ENCODE measurements around the gene C1orf116. TPM values are rescaled to one million over a fixed set of nuclear protein-coding genes. Genes with fewer than 3 reads are reported as not detected.

The C1orf116 gene
- total RNA-seq, 2 experiments from 2014 or later = not detected

DNA sequence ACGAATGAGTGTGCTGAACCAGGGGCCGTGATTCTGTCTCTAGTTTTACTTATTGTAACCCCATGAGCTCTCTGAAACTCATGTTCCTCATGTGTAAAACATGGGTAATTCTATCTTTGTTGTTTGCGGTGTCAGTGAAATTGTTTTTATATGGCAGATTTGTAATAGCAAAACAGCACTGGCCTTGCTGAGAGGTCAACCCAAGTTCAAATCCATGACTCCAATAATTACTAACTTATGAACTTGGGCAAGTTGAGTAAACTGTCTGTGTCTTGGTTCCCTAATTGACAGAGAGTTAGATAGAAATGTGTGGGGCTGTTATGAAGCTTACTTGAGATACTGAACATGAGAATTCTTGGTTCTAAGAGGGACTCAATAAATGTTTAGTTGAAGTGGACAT, 17.8 kb downstream of the C1orf116 start:
- CTCF ChIA-PET = interaction anchor here (0.8 to 2.8 kb wide), 5 partner anchors 10 to 782 kb away, joined by 3 to 11 read pairs (median 4); no protein-coding TSS in a partner anchor
- H3K9me3 Mint-ChIP-seq (ENCODE audit: insufficient read depth) = no peaks in the 10 kb centered on the region
- peaks cover 35% of the 10 kb centered on the region for H3K27me3 Mint-ChIP-seq (ENCODE audit: low read depth)
- ATAC-seq = no peak
- POLR2A ChIA-PET = no interaction called here
- no peaks in the 10 kb centered on the region for H3K36me3 Mint-ChIP-seq (ENCODE audit: low read depth)
- no peak overlapping the region for H3K27ac Mint-ChIP-seq
- DNase-seq = no peak
- H3K4me3 Mint-ChIP-seq = no peak overlapping the region
- H3K4me1 Mint-ChIP-seq (ENCODE audit: low read depth) = no peaks in the 10 kb centered on the region

DNA sequence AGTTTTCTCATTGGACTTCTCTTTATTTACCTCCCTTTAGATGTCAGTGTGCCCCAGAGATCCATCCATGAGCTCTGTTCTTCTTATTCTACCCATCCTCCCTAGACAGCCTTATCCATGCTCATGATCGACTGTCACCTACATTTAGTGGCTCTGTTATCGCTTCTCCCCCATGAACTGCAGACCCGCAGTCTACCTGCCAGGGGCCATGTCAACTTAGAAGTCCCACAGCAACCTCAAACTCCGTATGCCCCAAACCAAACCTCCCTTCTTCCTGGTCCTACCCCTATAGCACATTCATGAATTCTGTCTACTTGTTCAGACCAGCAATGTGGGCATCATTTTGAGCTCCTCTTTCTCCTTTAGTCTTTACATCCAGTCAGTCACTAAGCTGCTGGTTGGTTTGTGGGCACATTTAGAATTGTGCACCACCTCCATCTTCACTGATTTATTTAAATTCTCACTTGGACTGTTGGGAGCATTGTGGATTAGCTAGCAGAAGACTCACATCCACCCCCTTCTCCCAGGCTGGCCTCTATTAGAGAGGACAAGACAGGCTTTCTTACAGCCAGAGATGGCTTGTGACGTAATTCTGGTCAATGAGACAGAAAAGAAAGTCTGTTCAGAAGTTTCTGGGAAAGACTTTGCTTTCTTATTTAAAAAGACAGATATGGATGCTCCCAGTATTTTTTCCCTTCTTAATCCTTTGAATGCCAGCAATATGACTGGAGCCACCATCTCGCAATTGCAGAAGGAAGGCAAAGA, 19.1 kb downstream of the C1orf116 start:
- Mint-ChIP-seq H3K27me3 (ENCODE audit: low read depth) (peaks cover 38% of the 10 kb centered on the region), H3K9me3 (ENCODE audit: insufficient read depth) (no peaks in the 10 kb centered on the region), H3K27ac (no peak overlapping the region), H3K4me3 (no peak overlapping the region), H3K4me1 (ENCODE audit: low read depth) (no peaks in the 10 kb centered on the region), H3K36me3 (ENCODE audit: low read depth) (no peaks in the 10 kb centered on the region)
- no peak for DNase-seq
- ChIA-PET POLR2A (interaction anchor here (0.5 kb wide), 1 partner anchor 27 kb away, joined by 3 read pairs; no protein-coding TSS in a partner anchor), CTCF (interaction anchor here (0.7 to 2.8 kb wide), 4 partner anchors 9 to 36 kb away, joined by 3 to 11 read pairs (median 4); no protein-coding TSS in a partner anchor)
- ATAC-seq = no peak

DNA sequence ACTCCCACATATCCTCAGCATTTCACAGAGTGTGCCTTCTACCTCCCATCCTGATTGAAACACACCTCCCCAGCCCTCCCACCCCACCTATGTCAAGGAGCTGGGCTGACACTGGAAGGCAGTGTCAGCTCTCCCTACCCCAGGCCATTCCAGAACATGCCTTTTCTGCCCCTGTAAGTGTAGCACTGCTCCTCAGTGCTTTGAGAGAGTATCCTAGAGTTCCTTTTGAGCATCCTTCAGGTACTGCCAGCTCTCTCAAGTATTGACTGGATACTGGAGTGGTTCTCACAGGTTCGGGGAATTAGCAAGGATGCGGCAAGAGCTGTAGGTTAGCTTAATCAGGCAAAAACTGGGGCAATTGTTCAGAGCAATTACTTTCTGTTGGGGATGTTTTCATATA, 21.8 kb downstream of the C1orf116 start:
- H3K27me3 Mint-ChIP-seq (ENCODE audit: low read depth) = peaks cover 45% of the 10 kb centered on the region
- H3K36me3 Mint-ChIP-seq (ENCODE audit: low read depth) = no peaks in the 10 kb centered on the region
- ChIA-PET CTCF (interaction anchor here (1.1 to 1.2 kb wide), 3 partner anchors 10 to 23 kb away, joined by 3 to 4 read pairs (median 3); no protein-coding TSS in a partner anchor), POLR2A (no interaction called here)
- no peak overlapping the region for H3K4me3 Mint-ChIP-seq
- no peaks in the 10 kb centered on the region for H3K9me3 Mint-ChIP-seq (ENCODE audit: insufficient read depth)
- no peak overlapping the region for H3K27ac Mint-ChIP-seq
- DNase-seq (no peak), ATAC-seq (no peak)
- no peaks in the 10 kb centered on the region for H3K4me1 Mint-ChIP-seq (ENCODE audit: low read depth)

DNA sequence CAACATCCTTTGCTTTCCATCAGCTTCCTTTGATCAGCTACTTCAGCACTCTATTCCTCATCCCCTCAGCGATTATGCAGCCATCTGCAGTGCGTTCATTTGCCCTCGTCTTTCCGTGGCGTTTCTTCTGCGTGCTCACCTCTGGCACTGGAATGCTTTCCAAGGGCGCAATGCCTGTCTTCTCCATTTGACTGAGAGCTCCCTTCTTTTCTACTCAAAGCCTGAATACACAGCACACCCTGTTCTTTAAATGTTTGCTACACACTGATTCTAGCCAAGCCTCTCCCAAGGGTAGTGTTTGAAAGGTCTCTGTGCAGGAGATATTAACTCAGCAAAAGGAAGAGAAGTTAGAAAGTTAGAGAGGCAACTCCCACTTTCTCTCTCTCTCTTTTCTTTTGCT, 22.6 kb downstream of the C1orf116 start:
- Mint-ChIP-seq H3K9me3 (ENCODE audit: insufficient read depth) (no peaks in the 10 kb centered on the region), H3K27ac (no peak overlapping the region), H3K4me3 (no peak overlapping the region), H3K27me3 (ENCODE audit: low read depth) (peaks cover 47% of the 10 kb centered on the region), H3K36me3 (ENCODE audit: low read depth) (no peaks in the 10 kb centered on the region), H3K4me1 (ENCODE audit: low read depth) (no peaks in the 10 kb centered on the region)
- no peak for ATAC-seq
- ChIA-PET CTCF (interaction anchor here (1.1 kb wide), 1 partner anchor 21 kb away, joined by 3 read pairs; no protein-coding TSS in a partner anchor), POLR2A (no interaction called here)
- DNase-seq = no peak

DNA sequence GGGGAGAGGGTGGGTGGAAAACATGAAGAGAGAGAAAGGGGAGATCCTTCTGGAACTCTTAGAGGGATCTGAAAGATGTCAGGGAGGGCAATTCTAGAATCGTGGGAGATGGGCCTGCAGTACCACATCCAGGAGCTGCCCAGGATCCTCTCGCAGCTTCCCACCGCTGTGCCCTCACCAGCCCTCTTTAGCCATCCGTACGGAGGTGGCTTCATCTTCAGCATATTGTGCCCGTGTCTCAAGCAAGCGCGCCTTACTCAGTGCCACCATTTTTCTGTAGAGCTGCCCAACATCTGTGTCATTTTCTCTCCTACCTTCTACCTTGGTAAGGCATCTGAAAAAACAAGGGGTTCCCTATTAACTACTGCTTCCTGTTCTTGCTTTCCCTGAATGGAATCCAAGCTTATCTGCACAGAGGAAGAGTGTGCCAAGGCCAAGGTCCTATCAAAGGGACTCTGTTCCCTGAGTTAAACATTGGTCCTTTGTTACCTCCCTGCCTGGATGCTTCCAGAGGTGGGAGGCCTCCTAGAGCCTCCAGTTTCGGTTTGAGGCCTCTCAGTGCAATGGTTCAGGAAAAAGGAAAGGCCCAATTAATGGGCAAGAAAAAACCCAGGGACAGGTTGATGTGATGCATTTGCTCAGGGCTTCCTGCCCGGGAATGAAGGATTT, 23.2 kb downstream of the C1orf116 start:
- no peak overlapping the region for H3K27ac Mint-ChIP-seq
- CTCF ChIA-PET = no interaction called here
- POLR2A ChIA-PET = no interaction called here
- ATAC-seq = no peak
- no peak overlapping the region for H3K4me3 Mint-ChIP-seq
- peaks cover 42% of the 10 kb centered on the region for H3K27me3 Mint-ChIP-seq (ENCODE audit: low read depth)
- no peaks in the 10 kb centered on the region for H3K9me3 Mint-ChIP-seq (ENCODE audit: insufficient read depth)
- H3K36me3 Mint-ChIP-seq (ENCODE audit: low read depth) = no peaks in the 10 kb centered on the region
- no peaks in the 10 kb centered on the region for H3K4me1 Mint-ChIP-seq (ENCODE audit: low read depth)
- no peak for DNase-seq

DNA sequence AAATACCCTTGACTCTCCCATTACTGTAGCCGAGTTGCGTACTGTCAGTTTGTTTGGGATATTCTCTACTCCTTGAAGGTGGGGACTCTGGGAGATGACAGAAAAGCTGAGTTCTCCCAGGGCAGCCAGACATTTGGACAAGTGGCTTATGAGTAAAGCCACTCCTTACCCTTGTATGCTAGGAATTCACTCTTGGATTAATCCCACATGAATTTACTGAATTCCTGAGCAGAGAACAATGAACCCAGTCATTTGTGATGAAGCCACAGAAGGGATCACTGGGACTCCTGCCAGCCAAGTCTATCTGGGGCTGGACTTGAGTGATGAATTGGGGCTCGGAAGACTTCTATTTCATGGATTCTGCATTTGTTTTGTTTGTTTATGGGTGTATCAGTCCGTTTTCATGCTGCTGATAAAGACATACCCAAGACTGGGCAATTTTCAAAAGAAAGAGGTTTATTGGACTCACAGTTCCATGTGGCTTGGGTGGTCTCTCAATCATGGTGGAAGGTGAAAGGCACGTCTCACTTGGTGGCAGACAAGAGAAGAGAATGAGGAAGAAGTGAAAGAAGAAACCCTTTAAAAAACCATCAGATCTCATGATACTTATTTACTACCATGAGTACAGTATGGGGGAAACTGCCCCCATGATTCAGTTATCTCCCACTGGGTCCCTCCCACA, 25.1 kb downstream of the C1orf116 start:
- CTCF ChIA-PET = interaction anchor here (0.8 kb wide), 1 partner anchor 74 kb away, joined by 3 read pairs; no protein-coding TSS in a partner anchor
- H3K27ac Mint-ChIP-seq = no peak overlapping the region

DNA sequence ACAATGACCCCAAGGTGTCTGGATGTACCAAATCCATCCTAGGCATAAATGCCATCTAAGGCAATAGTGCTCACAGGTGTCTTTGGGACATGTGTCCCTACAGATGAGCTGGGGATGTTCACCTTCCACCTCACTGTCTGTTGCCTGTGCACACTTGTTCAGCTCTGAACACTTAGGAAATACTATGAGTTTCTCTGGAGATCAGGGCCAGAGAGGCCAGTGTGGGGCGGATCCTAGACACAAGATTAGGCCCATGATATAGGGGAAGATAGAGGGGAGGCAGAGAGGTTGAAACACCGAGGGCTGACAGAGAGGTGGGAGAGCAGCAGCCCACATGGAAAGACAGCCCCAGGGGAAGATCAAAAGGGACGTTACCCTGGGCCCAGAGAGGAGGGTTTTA, 25.6 kb downstream of the C1orf116 start:
- H3K4me3 Mint-ChIP-seq = no peak overlapping the region
- CTCF ChIA-PET = interaction anchor here (0.8 to 4.8 kb wide), 4 partner anchors 18 to 613 kb away, joined by 3 to 33 read pairs (median 10); no protein-coding TSS in a partner anchor
- DNase-seq = no peak
- no peak for ATAC-seq
- POLR2A ChIA-PET = no interaction called here
- H3K27ac Mint-ChIP-seq = no peak overlapping the region
- H3K4me1 Mint-ChIP-seq (ENCODE audit: low read depth) = no peaks in the 10 kb centered on the region
- H3K36me3 Mint-ChIP-seq (ENCODE audit: low read depth) = no peaks in the 10 kb centered on the region
- H3K27me3 Mint-ChIP-seq (ENCODE audit: low read depth) = peaks cover 31% of the 10 kb centered on the region
- H3K9me3 Mint-ChIP-seq (ENCODE audit: insufficient read depth) = no peaks in the 10 kb centered on the region

More for the DNA sequence above, 25.1 kb downstream of the C1orf116 start:
- ATAC-seq (no peak), DNase-seq (no peak)
- Mint-ChIP-seq H3K9me3 (ENCODE audit: insufficient read depth) (no peaks in the 10 kb centered on the region), H3K27me3 (ENCODE audit: low read depth) (peaks cover 29% of the 10 kb centered on the region), H3K36me3 (ENCODE audit: low read depth) (no peaks in the 10 kb centered on the region), H3K4me1 (ENCODE audit: low read depth) (no peaks in the 10 kb centered on the region), H3K4me3 (no peak overlapping the region)
- POLR2A ChIA-PET = no interaction called here

DNA sequence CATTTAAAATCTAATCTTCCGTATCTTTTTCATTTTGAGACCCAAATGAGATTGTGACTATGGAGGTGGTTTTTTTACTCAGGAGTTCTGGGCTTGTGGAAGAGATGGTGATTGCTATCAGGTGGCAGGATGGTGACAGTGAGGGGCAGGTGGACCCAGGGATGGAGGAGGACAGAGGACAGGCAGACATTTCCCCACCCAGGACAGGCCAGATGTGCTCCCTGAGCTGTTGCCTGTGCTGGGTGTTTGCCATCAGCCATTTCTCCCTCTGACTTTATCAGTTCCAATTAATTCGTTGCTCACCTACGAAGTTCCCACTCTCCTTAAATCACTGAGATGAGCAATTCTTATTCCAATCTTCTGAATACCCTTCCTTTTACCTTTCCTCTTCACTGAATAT, 26.5 kb downstream of the C1orf116 start:
- CTCF ChIA-PET = interaction anchor here (0.7 to 4.8 kb wide), 20 partner anchors 8 to 614 kb away, joined by 3 to 33 read pairs (median 4); partner anchors contain the start of gene C1orf116
- Mint-ChIP-seq H3K27me3 (ENCODE audit: low read depth) (peaks cover 36% of the 10 kb centered on the region), H3K9me3 (ENCODE audit: insufficient read depth) (no peaks in the 10 kb centered on the region), H3K4me1 (ENCODE audit: low read depth) (no peaks in the 10 kb centered on the region), H3K36me3 (ENCODE audit: low read depth) (no peaks in the 10 kb centered on the region), H3K4me3 (no peak overlapping the region), H3K27ac (no peak overlapping the region)
- no peak for ATAC-seq
- no peak for DNase-seq
- POLR2A ChIA-PET = no interaction called here

DNA sequence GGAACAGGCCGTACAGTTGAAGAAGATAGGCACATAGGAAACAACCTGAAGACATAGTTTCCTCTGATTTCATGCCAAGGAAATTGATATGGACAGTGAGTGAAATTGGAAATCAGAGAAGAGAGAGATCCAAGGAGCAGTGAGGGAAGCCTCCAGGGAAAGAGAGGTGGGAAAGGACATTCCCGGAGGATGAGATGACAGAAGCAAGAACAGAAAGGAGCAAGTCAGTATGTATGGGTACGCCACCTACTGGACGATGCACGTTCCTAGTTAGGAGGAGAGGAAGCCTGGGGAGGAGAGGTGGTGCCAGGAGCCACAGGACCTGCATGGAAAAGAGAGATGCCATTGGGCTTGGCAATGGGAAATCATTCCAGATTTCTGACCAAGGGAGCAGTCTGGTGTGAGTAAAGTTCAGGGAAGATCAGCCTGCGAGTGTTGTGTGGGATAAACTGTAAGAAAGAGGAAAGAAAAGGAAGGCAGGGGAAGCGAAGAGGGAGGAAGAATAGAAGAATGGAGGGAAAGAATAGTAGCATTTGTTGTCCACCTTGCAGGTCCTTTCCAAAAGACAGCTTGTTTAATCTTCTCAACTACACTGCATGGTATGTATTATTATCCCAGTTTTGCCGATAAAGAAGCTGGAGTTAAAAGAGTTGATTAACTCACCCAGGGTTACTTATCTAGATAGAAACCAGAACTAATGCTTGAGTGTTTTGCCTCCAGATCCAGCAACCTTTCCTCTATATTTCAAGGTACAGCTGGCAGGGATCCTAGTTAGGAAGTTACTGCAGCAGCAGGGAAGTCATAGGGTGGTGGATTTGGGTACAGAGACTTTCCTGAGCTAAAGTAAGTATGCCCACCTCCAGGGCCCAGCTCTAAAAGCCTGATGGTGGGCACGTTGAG, 27.4 kb downstream of the C1orf116 start:
- H3K36me3 Mint-ChIP-seq (ENCODE audit: low read depth) = no peaks in the 10 kb centered on the region
- H3K4me3 Mint-ChIP-seq = no peak overlapping the region
- ChIA-PET POLR2A (no interaction called here), CTCF (interaction anchor here (0.7 to 4.8 kb wide), 35 partner anchors 9 to 279 kb away, joined by 3 to 33 read pairs (median 4); partner anchors contain the start of gene C1orf116)
- no peaks in the 10 kb centered on the region for H3K9me3 Mint-ChIP-seq (ENCODE audit: insufficient read depth)
- no peaks in the 10 kb centered on the region for H3K4me1 Mint-ChIP-seq (ENCODE audit: low read depth)
- peak; percentile 60 for DNase-seq
- ATAC-seq = peak; percentile 74
- H3K27ac Mint-ChIP-seq = no peak overlapping the region
- peaks cover 33% of the 10 kb centered on the region for H3K27me3 Mint-ChIP-seq (ENCODE audit: low read depth)

DNA sequence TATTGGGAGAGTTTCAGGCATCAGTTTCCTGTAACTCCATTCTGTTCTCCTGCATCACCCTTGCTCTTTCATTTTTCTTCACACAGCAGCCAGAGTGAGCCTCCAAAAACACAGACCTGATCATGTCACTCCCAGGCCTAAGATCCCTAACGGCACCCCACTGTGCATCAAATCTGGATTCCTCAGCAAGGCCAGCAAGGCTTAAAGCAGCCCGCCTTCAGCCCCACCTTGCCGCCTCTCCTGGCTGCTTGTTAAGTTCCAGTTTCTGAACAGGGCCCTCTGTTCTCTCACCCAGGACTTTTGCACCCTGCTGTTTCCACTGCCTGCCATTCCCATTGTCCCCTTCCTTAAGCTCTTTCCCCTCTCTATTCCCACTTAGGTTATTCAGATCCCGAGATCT, 29.3 kb downstream of the C1orf116 start:
- no peak overlapping the region for H3K27ac Mint-ChIP-seq
- H3K9me3 Mint-ChIP-seq (ENCODE audit: insufficient read depth) = no peaks in the 10 kb centered on the region
- H3K4me1 Mint-ChIP-seq (ENCODE audit: low read depth) = no peaks in the 10 kb centered on the region
- H3K36me3 Mint-ChIP-seq (ENCODE audit: low read depth) = no peaks in the 10 kb centered on the region
- no peak for DNase-seq
- no peak for ATAC-seq
- peaks cover 31% of the 10 kb centered on the region for H3K27me3 Mint-ChIP-seq (ENCODE audit: low read depth)
- ChIA-PET POLR2A (interaction anchor here (0.8 kb wide), 1 partner anchor 15 kb away, joined by 3 read pairs; no protein-coding TSS in a partner anchor), CTCF (interaction anchor here (1.4 to 4.8 kb wide), 5 partner anchors 21 to 80 kb away, joined by 4 to 33 read pairs (median 7); partner anchors contain the start of gene PFKFB2)
- H3K4me3 Mint-ChIP-seq = no peak overlapping the region

DNA sequence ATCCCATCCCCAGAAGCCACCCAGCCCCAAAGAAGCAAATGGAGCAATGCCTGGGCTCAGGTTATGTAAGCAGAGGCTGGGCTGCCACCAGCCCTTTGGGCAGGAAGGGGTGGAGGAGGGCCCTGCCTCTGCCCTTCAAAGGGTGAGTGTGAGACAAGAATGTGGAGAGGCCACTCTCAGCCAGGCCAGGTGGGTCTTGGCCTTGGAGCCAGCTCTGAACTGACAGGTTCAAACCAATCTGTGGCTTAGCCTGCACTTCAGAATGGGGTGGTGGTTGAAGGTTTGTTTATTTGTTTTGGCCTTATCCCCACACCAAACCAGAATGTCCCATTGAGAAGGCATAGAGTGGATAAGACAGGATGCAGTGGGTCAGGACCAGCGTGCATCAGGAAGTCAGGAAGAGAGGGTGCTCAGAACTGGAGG, 29.8 kb downstream of the C1orf116 start:
- ChIA-PET POLR2A (no interaction called here), CTCF (interaction anchor here (1.2 to 4.8 kb wide), 3 partner anchors 12 to 67 kb away, joined by 4 to 33 read pairs (median 6); no protein-coding TSS in a partner anchor)
- no peak for DNase-seq
- no peak overlapping the region for H3K27ac Mint-ChIP-seq
- H3K9me3 Mint-ChIP-seq (ENCODE audit: insufficient read depth) = no peaks in the 10 kb centered on the region
- no peaks in the 10 kb centered on the region for H3K4me1 Mint-ChIP-seq (ENCODE audit: low read depth)
- peaks cover 32% of the 10 kb centered on the region for H3K27me3 Mint-ChIP-seq (ENCODE audit: low read depth)
- ATAC-seq = no peak
- no peaks in the 10 kb centered on the region for H3K36me3 Mint-ChIP-seq (ENCODE audit: low read depth)
- H3K4me3 Mint-ChIP-seq = no peak overlapping the region
